HL-60 (cell line): ENCODE measurements around the gene CEP76.

Experiments
- DNase-seq, 2 experiments: peaks; one replicate each; pipeline ENCODE4 v3.0.0-alpha.2; 2010 to 2020; ENCODE audit warnings: low read depth in 1 of 2, low spot score in 1 of 2
- H3K27ac ChIP-seq: fragments of 250-450 bp; sonication (Bioruptor Pico); replicated peaks from 2 replicates; pipeline ENCODE4 v1.5.1; 2020; ENCODE audit warnings: mild to moderate bottlenecking, moderate library complexity
- H3K27me3 ChIP-seq: fragments of 250-450 bp; sonication (Bioruptor Pico); 2 replicates; pipeline ENCODE4 v1.5.1; 2021; ENCODE audit warnings: mild to moderate bottlenecking, moderate library complexity; ENCODE audit not compliant: insufficient read depth, poor library complexity, severe bottlenecking
- H3K4me3 ChIP-seq: replicated peaks from 2 replicates; pipeline ENCODE4 v1.5.1; 2011; ENCODE audit warnings: mild to moderate bottlenecking, control low read depth, low read length; ENCODE audit not compliant: insufficient read depth
- GABPA ChIP-seq: IDR thresholded peaks from 2 replicates; pipeline ENCODE4 v1.6.1; 2012; ENCODE audit warnings: low read depth
- POLR2AphosphoS5 ChIP-seq: IDR thresholded peaks from 2 replicates; pipeline ENCODE4 v1.6.1; 2012; ENCODE audit warnings: low read depth
- SPI1 ChIP-seq: IDR thresholded peaks from 2 replicates; pipeline ENCODE4 v1.6.1; 2012; ENCODE audit warnings: low read depth, mild to moderate bottlenecking, borderline replicate concordance
- TF ChIP-seq, protein P1 (sequence below): IDR thresholded peaks from one replicate; pipeline ENCODE4 v1.5.1; 2011; ENCODE audit warnings: low read length, control low read depth, inconsistent platforms; ENCODE audit not compliant: insufficient read depth
- TF ChIP-seq, protein P2 (sequence below): IDR thresholded peaks from 2 replicates; pipeline ENCODE4 v1.6.1; 2012; ENCODE audit warnings: low read depth; ENCODE audit not compliant: insufficient replicate concordance

CEP76 gene

GRCh38 chr18:12659904-12660605 lies 42.5 kb downstream of the CEP76 start:
- TF ChIP-seq, protein P1, sequence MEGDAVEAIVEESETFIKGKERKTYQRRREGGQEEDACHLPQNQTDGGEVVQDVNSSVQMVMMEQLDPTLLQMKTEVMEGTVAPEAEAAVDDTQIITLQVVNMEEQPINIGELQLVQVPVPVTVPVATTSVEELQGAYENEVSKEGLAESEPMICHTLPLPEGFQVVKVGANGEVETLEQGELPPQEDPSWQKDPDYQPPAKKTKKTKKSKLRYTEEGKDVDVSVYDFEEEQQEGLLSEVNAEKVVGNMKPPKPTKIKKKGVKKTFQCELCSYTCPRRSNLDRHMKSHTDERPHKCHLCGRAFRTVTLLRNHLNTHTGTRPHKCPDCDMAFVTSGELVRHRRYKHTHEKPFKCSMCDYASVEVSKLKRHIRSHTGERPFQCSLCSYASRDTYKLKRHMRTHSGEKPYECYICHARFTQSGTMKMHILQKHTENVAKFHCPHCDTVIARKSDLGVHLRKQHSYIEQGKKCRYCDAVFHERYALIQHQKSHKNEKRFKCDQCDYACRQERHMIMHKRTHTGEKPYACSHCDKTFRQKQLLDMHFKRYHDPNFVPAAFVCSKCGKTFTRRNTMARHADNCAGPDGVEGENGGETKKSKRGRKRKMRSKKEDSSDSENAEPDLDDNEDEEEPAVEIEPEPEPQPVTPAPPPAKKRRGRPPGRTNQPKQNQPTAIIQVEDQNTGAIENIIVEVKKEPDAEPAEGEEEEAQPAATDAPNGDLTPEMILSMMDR = peak; percentile 95
- TF ChIP-seq POLR2AphosphoS5 = no peak
- Histone ChIP-seq H3K27ac (no peak overlapping the region), H3K27me3 (peaks cover 31% of the 10 kb centered on the region), H3K4me3 (no peak overlapping the region)
- peak; percentile 42 to 51 for DNase-seq

DNA sequence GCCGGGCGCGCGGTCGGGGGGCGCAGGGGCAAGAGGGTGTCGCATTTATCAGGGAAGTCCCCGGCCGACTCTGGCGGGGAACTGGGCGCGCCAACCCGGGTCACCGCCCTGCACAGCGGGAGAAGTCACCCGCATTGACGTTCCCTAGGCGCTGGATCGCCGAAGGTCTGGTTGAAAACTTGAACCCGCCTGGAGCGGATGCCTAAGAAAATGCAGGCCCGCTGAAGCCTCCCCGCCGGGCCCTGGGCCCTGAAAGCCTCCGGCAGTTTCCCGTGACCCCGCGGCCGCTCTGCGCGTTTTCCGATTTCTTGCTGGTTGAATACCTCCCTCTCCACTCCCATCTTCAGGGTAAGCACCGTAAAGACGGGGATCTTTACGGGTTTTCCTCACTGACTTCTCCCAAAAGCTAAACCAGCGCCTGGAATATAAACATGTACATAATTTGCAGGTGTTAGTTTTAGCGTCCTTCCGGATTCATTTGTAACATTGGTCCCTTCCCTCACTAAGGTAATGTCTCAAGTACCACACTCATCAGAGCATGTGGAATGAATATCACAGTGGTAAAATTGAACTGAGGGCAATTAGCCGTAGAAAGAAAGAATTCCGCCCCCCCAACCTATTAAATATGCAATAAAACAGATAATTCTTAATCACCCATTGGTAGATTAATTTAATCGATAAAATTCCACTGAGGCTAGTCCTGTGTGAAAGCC lies 43.9 kb downstream of the CEP76 start:
- H3K4me3 ChIP-seq = peak overlapping the region; percentile 73
- no peak overlapping the region for H3K27ac ChIP-seq
- peak in 1 of 2 experiments; percentile 20 for DNase-seq
- H3K27me3 ChIP-seq = peaks cover 31% of the 10 kb centered on the region
- TF ChIP-seq, protein P2, sequence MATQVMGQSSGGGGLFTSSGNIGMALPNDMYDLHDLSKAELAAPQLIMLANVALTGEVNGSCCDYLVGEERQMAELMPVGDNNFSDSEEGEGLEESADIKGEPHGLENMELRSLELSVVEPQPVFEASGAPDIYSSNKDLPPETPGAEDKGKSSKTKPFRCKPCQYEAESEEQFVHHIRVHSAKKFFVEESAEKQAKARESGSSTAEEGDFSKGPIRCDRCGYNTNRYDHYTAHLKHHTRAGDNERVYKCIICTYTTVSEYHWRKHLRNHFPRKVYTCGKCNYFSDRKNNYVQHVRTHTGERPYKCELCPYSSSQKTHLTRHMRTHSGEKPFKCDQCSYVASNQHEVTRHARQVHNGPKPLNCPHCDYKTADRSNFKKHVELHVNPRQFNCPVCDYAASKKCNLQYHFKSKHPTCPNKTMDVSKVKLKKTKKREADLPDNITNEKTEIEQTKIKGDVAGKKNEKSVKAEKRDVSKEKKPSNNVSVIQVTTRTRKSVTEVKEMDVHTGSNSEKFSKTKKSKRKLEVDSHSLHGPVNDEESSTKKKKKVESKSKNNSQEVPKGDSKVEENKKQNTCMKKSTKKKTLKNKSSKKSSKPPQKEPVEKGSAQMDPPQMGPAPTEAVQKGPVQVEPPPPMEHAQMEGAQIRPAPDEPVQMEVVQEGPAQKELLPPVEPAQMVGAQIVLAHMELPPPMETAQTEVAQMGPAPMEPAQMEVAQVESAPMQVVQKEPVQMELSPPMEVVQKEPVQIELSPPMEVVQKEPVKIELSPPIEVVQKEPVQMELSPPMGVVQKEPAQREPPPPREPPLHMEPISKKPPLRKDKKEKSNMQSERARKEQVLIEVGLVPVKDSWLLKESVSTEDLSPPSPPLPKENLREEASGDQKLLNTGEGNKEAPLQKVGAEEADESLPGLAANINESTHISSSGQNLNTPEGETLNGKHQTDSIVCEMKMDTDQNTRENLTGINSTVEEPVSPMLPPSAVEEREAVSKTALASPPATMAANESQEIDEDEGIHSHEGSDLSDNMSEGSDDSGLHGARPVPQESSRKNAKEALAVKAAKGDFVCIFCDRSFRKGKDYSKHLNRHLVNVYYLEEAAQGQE = no peak
- TF ChIP-seq, protein P1 = no peak
- TF ChIP-seq POLR2AphosphoS5 = no peak
- TF ChIP-seq SPI1 = no peak
- no peak for TF ChIP-seq GABPA

DNA sequence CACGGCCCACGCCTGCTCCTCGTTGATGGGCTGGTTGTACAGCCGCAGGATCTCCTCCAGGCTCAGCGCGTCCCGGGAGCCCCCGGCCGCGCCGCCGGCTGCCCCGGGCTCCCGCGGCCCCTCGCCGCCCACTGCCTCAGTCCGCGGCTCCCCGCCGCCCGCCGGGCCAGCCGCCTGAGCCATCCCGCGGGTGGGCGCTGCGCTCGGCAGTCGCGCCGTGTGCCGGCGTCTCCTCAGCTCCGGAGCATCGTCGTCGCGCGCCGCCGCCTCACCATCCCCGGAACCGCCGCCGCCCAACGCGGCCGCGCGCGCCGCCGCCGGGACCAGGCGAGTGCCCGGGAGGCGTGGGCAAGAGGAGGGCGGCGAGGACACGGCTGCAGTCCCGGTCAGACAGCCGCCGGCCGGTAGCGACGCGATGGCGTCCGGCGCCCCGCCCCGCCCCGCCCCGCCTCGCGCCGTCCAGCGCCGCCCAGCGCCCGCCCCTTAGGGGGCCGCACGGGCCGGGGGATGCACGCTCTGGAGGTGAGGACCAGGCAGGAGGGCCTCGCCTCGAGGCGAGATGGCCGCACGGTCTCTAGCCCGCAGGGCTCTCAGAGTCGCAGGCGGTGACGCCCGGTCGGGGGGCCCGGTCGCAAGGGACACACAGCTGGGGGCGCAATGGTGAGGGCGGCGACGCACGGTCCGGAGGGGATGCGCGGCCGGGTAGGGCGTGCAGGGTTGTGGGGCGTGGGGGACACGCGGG lies 44.7 kb downstream of the CEP76 start, which contains the start of gene SPIRE1:
Gene SPIRE1, minus strand, starts transcription at position 424 of the 742 bp plus-strand sequence. Its CDS starts 241 bp downstream, at position 183.
- H3K4me3 ChIP-seq = peak within 1 kb of the TSS; percentile 73
- H3K27me3 ChIP-seq = peaks cover 32% of the 10 kb centered on the region
- DNase-seq = no peak
- TF ChIP-seq, protein P1 = no peak
- TF ChIP-seq POLR2AphosphoS5 (no peak), SPI1 (no peak), GABPA (no peak)
- TF ChIP-seq, protein P2 = no peak
- no peak within 1 kb of the TSS for H3K27ac ChIP-seq
